HG02970 (cell line): Measurements from ENCODE around the gene DPPA4.
"Not testable (repeated sequence)": the region's sequence is repeated elsewhere in the genome, so short reads cannot be mapped to it uniquely, and the experiment has no call there.

ENCODE experiments used
- ATAC-seq: cut with Tn5 transposase; IDR thresholded peaks from one replicate; pipeline ENCODE4 v1.9.1; 2021; ENCODE audit warnings: mild to moderate bottlenecking, moderate library complexity, moderate number of reproducible peaks; ENCODE audit not compliant: unreplicated experiment, low FRiP score

The DPPA4 gene, protein sequence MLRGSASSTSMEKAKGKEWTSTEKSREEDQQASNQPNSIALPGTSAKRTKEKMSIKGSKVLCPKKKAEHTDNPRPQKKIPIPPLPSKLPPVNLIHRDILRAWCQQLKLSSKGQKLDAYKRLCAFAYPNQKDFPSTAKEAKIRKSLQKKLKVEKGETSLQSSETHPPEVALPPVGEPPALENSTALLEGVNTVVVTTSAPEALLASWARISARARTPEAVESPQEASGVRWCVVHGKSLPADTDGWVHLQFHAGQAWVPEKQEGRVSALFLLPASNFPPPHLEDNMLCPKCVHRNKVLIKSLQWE

GRCh38 chr3:109337393-109337792, at the start of gene DPPA4:
Gene DPPA4 (minus strand): TSS chr3:109337546. CDS start chr3:109337517, 29 bp downstream.
- no peak for ATAC-seq

DNA sequence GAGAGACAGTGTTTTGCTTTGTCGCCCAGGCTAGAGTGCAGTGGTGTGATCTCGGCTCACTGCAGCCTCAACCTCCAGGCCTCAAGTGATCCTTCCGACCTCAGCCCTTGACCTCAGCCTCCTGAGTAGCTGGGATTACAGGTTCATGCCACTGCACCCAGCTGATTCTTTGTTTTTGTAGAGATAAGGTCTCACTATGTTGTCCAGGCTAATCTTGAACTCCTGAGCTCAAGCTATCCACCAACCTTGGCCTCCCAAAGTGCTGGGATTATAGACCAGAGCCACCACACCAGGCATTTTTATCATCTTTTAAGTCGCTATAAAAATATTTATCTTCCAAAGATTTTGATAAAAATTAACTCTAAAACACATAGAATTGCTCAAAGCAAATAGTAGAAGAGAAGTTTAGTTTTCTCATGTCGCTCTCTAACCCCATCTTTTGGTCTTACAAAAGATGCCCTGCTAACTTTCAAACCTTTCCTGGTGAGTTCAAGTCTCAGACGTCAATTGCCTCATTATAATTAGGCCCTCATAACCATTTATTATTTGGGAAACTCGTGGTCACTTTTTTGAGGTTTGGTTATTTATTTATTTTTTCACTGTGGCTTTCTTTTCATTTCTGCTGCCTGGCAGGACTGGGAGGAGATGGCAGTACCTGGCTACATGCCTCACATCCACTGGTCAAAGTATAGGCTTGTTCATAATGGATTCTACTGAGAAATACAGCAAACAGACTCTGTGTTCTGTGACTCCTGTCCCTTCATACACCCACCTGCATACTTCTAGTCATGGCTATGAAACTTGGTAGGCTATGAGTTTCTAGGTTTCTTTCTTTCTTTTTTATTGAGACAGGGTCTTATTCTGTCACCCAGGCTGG, 48.3 kb upstream of the DPPA4 start:
- ATAC-seq, result no peak

- no peak for ATAC-seq
Observed at GRCh38 chr3:109384164-109384563, 46.8 kb upstream of the DPPA4 start.

DNA sequence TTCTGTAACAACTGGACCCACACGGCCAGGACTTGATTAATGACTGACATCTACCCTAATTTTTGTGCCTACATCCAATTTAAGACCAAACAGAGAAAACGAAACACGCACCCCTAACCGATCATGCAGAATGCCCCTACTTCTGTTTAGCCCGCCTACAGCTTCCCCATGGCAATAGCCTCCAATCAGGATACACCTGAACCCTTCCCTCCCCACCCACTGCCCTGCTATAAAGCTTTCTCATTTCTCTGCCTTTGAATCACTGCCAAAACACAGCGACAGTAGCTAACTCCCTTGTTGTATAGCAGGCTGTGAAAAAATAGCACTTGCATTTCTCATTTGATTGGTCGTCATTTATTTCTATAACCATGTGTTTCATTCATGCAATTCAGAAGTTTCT, 45.2 kb upstream of the DPPA4 start:
- ATAC-seq, result no peak

GRCh38 chr3:109375975-109376374, 38.6 kb upstream of the DPPA4 start:
- no peak for ATAC-seq

DNA sequence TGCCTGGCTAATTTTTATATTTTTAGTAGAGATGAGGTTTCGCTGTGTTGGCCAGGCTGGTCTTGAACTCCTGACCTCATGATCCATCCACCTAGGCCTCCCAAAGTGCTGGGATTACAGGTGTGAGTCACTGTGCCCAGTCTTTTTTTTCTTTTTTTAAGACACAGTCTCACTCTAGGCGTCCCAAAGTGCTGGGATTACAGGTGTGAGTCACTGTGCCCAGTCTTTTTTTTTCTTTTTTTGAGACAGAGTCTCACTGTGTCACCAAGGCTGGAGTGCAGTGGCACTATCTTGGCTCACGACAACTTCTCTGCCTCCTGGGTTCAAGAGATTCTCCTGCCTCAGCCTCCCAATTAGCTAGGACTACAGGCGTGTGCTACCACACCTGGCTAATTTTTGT, 37.1 kb upstream of the DPPA4 start:
- not testable (repeated sequence) for ATAC-seq

- no peak for ATAC-seq
Observed at GRCh38 chr3:109373933-109374332, 36.6 kb upstream of the DPPA4 start.

- no peak for ATAC-seq
Observed at GRCh38 chr3:109372639-109373038, 35.3 kb upstream of the DPPA4 start.

DNA sequence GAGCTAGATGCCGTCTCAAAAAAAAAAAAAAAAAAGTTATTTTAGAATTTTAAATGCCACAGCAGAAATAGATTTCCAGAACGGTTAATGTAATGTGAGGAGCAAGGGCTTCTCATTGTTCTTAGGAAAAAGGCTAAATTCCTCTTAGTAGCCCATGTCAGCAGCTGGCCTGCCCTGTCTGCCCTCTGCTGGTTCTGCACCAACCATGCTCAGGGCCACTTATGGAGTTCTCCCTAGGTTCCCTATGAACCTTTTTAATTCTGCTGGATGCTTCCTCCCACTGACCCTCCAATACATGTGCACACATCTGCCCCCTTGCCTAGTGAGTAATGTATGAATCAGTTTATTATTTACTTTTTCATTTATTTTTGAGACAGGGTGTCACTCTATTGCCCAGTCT, 32.2 kb upstream of the DPPA4 start:
- no peak for ATAC-seq

- ATAC-seq, result no peak
Observed at GRCh38 chr3:109364088-109364487, 26.7 kb upstream of the DPPA4 start.

GRCh38 chr3:109363634-109364033, 26.3 kb upstream of the DPPA4 start:
- no peak for ATAC-seq

DNA sequence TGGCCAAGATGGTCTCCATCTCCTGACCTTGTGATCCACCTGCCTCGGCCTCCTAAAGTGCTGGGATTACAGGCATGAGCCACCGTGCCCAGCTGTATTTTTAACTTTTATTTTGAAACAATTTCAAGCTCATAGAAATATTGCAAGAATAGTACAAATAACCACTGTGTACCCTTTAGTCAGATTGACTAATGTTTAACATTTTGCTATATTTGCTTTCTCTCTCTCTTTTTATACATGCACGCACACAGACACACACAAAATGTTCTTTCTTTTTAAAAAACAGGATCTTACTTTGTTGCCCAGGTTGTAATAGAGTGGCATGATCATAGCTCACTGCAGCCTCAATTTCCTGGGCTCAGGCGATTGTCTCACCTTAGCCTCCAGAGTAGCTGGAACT, 25.5 kb upstream of the DPPA4 start:
- no peak for ATAC-seq

- not testable (repeated sequence) for ATAC-seq
Observed at GRCh38 chr3:109358809-109359208, 21.5 kb upstream of the DPPA4 start.

DNA sequence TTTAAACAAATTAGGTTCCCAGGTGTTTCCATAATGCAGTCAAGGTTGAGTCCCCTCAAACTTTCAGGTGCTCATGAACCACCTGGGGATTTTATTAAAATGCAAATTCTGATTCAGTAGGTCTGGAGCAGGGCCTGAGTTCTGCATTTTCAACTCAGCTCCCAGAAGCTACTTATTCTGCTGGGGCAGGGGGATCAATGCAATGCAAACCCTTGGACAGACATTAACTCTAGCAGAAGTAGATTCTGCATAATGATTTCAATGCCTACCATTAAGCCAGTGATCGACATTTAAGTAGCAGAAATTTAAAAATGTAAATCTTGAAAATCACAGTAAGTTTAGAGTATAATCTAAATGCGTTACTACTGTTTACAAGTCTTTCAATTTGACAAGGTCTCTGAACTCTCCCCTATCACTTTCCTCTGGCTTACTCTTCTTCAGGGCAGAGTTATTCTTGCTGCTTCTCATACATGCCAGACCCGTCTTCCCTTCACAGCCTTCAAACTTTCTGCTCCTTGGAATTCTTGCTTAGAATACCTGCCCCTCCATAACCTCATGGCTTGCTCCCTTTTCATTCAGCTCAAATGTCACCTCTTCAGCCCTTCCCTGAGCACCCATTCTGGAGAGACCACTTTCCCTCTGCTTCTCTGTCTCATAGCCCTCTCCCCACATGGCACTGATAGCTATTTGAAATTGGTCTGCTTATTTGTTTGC, 19.3 kb upstream of the DPPA4 start:
- no peak for ATAC-seq

GRCh38 chr3:109355625-109356441, 18.5 kb upstream of the DPPA4 start:
- no peak for ATAC-seq

DNA sequence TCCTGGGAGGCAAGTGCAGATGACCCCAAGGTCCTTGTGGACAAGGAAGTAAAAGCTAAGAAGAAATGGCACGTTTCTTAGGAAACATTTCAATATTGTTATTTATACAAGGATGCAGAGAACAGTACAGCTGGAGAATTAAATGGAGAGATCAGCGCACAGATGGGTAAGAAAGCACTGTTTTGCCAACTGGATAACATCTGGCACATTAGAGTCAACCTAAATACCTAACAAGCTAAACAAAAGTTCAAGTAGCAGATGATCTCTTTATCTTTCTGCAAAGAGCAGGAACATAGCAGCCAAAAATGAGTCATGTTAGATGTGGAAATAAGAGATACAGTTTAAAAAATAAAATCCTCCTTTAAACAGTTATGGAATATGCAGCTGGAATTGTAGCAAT, 15.7 kb upstream of the DPPA4 start:
- no peak for ATAC-seq

GRCh38 chr3:109351231-109351630, 13.9 kb upstream of the DPPA4 start:
- ATAC-seq, result no peak

GRCh38 chr3:109346770-109347295, 9.5 kb upstream of the DPPA4 start:
- no peak for ATAC-seq

- no peak for ATAC-seq
Observed at GRCh38 chr3:109346099-109346498, 8.8 kb upstream of the DPPA4 start.
